Measurements from ENCODE around the gene TENT4B. TPM values are rescaled to one million over a fixed set of nuclear protein-coding genes. Genes with fewer than 3 reads are reported as not detected.
"Not testable (repeated sequence)": the region's sequence is repeated elsewhere in the genome, so short reads cannot be mapped to it uniquely, and the experiment has no call there.

TENT4B gene
- polyA plus RNA-seq, 4 donors, result 15.7 to 18.0 (median 16.6) TPM

DNA sequence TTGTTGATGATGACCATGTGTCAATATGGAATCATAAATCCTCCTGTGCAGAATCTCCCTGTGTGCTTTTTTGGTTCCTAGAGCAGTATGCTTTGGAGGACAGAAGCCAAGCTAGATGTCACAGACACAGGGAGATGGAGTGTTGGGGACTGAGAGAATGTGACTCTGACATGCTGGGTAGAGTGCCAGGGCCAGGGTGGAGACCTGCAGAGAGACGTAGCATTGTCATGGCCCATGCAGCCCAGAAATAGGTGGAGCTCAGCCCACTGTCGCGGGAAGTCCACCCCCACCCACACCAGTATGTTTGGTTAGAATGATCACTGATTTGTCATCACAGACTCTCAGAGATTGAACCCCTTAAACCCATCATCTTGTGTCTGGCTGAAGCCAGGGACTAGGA is 74.0 kb downstream of the TENT4B start:
- DNase-seq (ENCODE audit: low read depth in 4 of 4, low spot score in 2 of 4), result no peak

DNA sequence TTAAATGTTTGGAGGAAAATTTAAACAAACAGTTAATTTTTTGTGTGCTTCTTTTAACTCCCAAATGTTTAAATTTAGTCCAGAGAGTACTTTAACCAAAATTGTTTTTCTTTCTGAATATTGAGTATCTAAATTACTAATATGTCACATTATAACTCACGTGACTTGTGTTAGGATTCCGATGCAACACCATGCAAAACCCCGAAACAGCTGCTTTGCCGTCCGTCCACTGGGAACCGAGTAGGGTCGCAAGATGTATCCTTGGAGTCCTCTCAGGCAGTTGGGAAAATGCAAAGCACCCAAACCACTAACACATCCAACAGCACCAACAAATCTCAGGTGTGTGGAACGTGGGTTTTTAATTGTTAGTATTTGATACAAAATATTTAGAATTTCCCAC is 74.6 kb downstream of the TENT4B start:
- no peak for DNase-seq (ENCODE audit: low read depth in 4 of 4, low spot score in 2 of 4)

DNA sequence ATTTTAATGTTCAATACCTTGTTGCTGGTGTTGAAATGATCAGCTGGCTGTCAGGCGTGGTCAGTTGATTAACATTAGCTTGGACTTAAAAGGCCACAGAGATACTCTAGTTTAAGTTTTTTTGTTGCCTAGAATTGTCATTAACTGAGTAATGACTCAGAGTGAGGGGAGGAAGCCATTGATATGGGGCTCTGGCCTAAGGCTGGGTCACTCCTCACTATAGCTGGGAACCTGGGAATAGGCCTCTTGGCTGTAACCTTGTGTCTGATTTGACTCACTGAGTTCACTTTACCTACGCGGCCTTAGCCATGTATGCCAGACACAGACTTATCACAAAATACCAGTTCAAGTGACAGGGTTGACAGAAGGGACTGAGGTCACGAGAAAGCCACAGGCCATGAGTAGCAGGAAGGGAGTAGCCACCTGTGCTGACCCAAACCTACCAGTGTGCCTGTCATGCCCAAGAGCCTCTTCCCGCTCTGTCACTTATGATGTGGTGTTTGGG is 75.3 kb downstream of the TENT4B start:
- no peak for DNase-seq (ENCODE audit: low read depth in 4 of 4, low spot score in 2 of 4)

DNA sequence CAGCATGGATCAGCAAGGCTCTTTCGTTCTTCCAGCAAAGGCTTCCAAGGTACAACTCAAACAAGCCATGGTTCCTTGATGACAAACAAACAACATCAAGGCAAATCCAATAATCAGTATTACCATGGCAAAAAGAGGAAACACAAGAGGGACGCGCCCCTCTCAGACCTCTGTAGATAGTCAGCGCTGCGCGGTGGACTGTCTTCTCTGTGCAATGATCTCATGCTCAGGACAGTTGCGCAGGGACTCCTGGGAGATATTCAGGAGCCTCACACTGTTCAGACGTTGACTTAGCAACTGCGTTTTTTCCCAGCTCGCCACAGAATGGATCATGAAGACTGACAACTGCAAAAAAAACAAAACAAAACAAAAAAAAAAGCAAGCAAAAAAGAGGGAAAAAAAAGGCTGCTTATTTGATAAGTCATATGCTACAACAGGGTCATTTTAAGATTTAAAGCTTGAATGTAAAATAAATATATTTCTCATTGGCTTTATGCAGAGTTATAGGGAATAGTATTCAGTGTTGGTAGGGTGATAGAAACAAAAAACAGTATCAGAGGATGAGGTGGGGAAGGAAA is 76.1 kb downstream of the TENT4B start:
- DNase-seq (ENCODE audit: low read depth in 4 of 4, low spot score in 2 of 4), result no peak

DNA sequence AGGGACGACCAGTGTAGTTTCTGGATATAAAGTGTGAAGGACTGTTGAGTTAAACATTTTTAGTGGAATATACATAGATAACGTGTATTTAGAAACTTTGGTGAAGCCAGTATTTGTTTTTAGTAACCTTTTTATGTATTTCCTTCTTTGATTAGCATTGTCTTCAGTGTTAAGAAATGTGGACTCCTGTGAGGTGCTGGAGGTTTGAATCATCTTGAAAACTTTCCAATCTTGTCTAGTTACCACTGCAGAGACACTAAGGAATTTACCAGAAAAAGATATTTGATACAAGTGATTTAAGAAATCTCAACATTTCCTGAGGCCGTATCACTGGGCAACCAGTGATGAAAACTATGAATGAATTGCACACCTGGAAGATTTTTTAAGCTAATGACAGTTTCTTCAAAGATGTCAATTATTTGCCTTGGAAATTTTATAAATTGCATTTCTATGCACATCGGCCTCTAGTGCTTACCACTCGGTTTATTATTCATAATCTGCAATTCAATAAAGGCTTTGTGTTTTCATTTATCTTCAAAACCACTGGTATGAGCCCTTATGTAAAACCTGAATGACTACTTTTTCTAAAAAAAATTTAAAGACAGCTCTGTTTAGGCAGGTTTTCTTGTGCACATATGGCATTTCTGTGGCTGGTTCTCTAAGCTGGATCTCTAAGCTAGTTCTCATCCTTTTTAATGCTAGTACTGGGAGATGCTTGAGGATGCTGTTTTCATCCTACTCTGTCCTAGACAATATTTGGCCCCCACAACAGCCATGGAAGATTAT is 81.9 kb downstream of the TENT4B start:
- no peak for DNase-seq (ENCODE audit: low read depth in 4 of 4, low spot score in 2 of 4)

DNA sequence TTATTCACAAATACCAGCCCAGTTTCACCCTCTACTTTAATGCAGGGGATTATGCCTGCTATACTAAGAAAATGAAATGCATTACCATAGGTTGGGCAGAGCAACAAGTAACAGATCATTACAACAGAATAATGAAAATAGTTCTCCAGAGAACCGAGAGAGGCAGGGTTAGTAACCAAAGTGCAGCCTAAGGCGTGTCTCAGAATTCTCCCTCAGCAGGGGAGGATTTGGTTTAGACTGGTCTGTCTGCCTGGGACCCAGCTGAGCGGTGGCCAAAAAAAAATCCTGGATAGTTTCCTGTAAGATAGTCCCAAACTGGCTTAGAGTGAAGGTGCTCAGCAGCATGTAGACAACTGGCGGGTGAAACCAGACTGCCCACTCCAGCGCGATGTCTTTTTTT is 82.5 kb downstream of the TENT4B start:
- no peak for DNase-seq (ENCODE audit: low read depth in 4 of 4, low spot score in 2 of 4)

DNA sequence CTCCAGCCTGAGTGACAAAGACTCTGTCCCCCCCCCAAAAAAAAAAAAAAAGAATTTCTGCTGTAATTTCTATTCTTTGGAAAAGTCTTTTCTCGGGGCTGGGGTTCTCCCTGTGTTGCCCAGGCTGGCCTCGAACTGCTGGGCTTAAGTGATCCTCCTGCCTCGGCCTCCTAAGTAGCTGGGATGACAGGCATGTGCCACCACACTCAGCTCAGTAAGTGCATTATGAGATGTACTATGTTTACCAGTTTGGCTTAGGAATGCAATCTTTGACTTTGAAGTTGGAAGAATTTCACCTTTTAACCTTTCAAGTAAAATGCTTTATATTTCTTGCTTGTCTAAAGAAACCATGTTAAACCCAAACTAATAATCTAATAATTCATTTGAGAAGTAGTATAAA is 85.2 kb downstream of the TENT4B start:
- DNase-seq (ENCODE audit: low read depth in 4 of 4, low spot score in 2 of 4), result no peak

DNA sequence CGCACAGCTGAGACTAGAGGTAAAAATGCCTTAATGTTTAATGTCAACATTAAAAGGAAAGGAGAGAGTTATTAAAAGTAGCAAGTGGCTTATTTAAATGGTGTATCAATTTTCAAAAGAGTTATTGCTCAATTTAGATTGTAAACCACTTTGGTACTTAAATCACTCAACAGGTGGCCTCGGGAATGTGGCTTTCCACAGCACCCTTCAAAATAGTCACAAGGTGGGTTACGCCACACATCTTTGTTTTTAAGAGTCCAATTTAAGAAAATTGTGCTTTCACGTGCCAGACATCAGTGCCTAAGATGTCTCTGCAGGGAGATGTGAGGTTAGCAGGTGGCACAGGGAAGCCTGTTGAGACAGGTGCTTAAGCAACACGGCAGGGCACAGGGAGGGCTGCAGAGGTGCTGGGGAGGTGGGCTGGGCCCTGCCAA is 85.8 kb downstream of the TENT4B start:
- DNase-seq (ENCODE audit: low read depth in 4 of 4, low spot score in 2 of 4), result no peak

DNA sequence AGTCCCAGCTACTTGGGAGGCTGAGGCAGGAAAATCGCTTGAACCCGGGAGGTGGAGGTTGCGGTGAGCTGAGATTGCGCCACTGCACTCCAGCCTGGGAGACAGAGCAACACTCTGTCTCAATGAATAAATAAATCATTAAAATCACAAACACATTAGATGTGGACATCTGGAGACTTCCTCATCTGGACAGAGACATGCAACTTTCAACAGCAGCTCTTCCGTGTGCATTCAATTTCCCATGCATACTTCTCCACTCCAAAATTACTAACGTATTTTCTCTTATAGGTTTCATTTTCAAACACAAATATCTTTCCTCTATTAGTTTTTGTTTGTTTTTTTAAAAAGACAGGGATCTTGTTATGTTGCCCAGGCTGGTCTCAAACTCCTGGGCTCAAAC is 89.9 kb downstream of the TENT4B start:
- DNase-seq (ENCODE audit: low read depth in 4 of 4, low spot score in 2 of 4), result not testable (repeated sequence)

DNA sequence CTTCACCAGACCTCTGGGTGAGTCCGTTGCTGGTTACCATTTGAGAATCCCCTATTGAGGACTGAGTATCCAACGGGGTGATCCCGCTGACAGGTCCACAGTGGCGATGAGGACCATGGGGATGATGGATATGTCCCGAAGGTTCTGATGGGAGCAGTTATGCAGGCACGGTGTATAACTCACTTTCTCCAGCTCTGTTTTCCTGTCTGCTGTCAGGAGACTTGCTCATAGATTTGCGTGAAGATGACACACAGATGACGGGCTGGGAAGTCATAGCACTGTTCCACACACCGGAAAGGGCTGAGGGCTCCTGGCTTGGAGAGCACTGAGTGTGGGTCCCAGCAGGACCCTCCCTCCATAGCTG is 91.0 kb downstream of the TENT4B start:
- DNase-seq (ENCODE audit: low read depth in 4 of 4, low spot score in 2 of 4), result no peak

DNA sequence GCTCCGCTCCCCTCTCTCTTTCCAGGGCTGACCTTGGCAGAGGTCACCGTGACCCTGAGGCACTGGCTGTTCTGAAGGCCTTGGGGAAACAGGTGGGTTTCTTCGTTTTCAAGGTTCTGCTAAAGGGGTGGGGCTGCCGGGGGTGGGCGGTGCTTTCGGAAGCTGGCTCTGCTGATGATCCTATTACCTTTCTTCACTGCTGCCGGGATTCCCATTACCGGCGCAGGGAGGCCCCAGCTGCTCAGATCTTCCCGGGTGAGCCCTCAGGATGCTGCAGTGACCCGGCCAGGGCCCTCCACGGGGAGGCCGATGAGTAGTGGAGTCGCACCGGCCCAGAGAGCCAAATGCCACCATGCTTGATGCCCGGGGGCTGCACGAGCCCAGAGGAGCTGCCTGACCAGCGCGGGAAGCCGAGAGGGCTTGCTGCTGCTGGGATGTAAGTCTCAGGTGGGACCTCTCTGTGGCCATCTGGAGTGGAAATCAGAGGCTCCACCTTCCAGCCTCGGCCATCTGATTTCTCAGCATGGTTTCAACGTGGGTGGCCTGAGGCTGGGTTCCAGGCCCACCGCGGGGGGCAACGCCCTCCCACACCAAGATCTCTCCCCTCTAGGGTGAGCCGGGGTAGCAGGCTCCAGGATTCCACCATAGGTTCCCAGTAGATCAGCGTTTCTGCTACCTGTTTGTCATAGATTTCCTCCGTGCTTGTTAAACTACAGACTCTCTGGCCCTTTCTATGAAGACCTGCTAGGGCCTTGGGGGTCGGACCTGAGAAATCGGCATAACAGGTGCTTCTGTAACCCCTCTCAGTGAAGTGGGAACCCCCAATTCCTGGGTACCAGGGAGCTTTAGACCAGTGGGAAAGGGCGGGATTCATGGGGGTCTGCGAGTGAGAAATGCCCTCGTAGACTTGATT is 91.7 kb downstream of the TENT4B start:
- no peak for DNase-seq (ENCODE audit: low read depth in 4 of 4, low spot score in 2 of 4)

DNA sequence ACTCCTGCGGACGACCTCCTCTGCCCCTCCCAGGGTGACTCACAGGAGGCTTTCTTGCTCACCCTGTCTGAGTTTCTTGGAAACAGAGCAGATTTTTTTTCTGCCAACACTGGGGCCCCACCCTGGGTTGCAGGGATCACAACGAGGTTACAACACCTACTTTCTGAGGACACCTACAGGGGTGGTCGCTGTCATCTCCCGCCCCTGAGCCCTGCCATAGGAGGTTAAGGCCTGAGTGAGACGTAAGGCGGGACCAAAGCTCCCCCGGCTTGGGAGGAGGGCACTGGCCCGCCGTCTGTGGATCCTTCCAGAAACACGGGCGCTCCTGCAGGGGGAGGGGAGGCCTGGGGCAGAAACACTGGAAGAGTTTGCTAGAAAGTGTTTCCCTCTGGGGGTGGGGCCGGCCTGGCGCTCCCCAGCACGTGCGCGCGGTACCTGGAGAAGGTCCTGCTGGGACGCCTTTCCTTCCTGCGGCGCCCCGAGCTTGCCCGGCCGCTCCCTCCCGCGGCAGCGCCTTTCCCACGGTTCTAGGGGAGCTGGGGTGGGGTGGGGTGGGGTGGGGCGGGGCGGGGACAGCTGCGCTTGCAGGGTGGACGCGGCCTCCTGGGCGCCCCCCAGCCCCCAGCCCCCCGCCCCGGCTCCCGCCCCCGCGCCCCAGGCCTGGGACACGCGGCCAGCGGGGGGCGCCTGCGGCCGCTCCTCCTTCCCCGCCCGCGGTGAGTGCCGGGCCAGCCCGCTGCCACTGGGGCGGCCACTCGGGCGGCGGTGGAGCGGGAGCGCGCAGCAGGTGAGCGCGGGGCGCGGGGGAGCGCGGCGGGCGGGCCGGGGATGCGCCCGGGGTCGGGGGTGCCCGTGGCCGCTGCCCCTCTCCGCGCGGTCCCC is 92.6 kb downstream of the TENT4B start:
- DNase-seq (ENCODE audit: low read depth in 4 of 4, low spot score in 2 of 4), result no peak

DNA sequence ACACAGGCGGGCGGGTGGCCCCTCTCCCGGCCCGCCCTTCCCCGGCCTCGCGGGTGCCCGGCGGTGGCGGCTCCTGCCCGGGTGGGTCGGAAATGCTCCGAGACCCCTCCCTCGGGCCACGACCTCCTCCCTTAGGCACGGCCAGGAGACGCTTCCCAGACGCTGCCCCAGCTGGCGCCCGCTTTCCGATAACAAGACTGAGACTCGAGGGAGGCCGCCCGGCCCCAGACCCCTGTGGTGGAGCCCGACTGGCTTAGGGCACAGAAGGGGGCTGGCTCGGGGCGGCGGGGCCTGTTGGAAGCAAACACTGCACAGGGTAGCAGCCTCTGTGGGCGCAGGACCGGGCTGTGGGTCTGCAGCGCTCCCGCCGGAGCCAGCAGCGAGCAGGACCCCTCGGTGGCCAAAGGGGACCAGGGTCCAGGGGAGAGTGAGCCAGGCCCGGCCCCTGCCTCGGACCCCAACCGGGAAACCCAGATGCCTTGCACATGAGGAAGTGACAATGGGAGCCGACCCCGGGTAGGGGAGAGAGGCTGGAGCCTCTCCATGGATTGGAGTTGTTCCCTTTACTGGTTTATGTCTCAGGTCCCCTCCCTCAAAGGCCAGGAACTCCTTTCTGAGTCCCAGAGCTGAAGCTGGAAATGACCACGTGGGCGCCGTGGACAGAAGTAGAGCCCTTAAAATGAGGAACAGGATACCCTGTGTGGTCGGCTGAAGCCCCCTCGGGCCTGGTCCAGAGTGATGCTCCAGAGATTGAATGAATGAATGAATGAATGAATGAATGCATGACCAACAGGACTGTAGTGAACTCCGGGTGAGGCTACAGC is 93.4 kb downstream of the TENT4B start:
- no peak for DNase-seq (ENCODE audit: low read depth in 4 of 4, low spot score in 2 of 4)

DNA sequence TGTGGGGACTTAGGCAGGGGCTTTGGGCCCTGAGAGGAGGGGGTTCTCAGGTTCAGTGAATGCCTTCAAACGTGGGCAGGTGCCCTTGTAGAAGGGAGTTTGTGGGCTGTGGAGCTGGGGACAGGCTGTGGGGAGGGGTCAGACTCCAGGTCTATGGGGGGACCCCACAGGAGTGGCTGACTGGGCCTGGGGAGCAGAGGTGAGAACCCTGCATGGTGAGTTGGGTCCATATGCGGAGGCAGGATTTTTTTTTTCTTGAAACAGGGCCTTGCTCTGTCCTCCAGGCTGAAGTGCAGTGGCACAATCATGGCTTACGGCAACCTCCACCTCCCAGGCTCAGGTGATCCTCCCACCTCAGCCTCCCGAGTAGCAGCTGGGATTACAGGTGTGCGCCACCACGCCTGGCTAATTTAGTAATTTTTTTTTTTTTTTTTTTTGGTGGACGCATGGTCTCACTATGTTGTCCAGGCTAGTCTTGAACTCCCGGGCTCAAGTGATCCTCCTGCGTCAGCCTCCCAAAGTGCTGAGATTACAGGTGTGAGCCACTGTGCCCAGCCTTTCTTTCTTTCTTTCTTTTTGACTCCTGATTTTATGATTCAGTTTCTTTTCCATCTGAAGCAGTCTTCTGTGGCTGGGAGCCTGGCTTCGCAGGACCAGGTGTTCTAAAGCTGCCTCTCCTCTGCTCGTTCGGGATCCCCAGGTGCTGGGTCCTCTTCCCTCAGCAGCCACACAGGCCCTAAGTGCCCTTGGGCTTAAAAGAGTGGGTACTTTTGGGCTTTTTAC is 94.2 kb downstream of the TENT4B start:
- no peak for DNase-seq (ENCODE audit: low read depth in 4 of 4, low spot score in 2 of 4)

DNA sequence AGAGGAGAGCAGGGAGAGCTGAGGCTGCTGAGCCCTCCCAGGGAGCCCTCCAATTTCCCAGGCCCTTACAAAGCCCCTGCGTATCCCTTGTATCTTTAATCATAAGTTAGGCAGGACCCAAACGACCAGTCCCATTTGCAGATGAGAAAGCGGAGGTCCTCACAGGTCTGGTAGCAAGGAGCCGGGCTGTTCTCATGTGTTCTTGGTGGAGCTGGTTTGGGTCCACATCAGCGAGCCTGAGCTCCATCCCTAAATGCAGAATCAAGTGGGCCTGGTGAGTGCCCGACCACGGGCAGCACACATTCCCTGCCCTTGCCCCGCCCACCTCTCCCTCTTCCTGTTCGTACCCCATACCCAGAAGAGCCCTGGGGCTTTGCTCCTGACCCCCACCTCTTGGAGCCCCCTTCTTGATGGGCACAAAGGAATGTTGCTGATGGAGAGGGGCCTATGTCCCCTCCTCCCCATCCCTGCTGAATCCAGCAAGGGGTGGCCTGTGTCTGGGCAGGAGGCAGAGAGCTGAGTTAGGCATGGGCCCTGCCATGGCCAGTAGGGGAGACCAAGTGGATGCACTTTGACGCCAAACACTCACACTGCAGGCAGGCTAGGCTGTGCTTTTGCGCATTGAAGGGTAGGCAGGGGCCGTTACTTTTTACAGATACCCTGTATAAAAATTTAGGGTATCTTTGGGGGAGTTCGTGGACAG is 95.0 kb downstream of the TENT4B start:
- no peak for DNase-seq (ENCODE audit: low read depth in 4 of 4, low spot score in 2 of 4)

DNA sequence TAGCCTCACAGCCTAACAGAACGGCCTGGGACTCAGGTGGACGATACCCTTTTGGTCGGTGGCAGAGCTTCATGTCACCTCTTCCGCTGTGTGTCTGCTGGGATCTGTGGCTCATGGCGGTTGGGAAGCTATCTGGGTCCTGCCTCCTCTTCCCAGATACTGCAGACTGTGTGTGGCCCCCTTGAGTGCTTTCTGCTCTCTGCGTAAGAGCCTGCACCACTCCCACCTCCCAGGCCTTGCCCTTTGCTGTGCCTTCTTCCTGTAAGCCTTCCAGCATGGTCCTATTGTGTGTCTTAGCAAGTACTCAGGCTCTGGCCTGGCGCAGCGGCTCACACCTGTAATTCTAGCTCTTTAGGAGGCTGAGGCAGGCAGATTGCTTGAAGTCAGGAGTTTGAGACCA is 95.7 kb downstream of the TENT4B start:
- no peak for DNase-seq (ENCODE audit: low read depth in 4 of 4, low spot score in 2 of 4)

DNA sequence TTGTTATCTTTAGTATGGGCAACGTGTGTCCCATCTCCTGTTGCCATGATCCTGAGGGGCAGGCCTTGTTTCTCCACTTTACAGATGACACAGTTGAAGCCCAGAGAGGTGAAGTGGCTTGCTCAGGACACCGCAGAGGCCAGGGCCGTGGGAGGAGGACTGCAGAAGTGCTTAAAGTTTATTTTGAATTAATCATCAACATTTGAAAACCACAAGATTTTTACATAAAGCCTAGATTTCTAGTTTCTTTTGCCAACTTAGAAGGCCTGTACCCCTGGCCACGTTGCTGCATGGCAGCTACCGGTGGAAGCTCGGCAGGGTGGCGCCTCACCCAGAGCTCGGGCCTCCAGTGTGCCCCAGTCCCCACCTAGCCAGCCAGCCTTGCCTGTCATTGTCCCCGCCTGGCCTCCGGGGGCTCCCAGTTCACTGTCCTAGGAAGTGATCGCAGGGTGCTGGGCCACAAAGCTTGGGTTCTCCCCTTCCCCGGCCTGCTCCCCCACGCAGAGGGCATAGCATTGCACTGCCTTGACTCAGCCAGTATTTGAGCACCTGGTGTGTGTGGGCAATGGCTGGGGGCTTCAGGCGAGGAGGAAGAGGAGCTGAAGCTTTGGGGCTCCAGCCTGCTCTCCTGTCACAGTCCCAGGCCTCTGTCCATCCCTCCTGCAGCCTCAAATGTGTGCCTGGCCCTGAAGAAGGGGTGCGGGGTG is 98.4 kb downstream of the TENT4B start:
- no peak for DNase-seq (ENCODE audit: low read depth in 4 of 4, low spot score in 2 of 4)

All from left renal cortex interstitium (tissue), 4 donors.